Measurements from ENCODE around the gene CDC14B. TPM values are rescaled to one million over a fixed set of nuclear protein-coding genes. Genes with fewer than 3 reads are reported as not detected.

Gene CDC14B
- total RNA-seq, 1 experiment from 2014 or later: 11.4 TPM

- no peaks in the 10 kb centered on the region for H4K20me1 ChIP-seq (ENCODE audit: low read length)
- no peaks in the 10 kb centered on the region for H3K9me3 ChIP-seq (ENCODE audit: low read length)
- H3K36me3 ChIP-seq (ENCODE audit: low read depth, low read length): no peaks in the 10 kb centered on the region
- no peaks in the 10 kb centered on the region for H3F3A ChIP-seq (ENCODE audit: low read length, unreplicated experiment)
- H3K4me3 ChIP-seq (ENCODE audit: low read length): no peak overlapping the region
- POLR2A ChIA-PET (ENCODE audit: unreplicated experiment): no interaction called here
- no peak for DNase-seq
- H2AFZ ChIP-seq (ENCODE audit: low read length): no peak overlapping the region
- no peak for TF ChIP-seq EZH2 (IDR thresholded peaks at IDR 0.05; ENCODE audit: low read length, unreplicated experiment)
- TF ChIP-seq EZH2phosphoT487 (IDR thresholded peaks at IDR 0.05; ENCODE audit: borderline replicate concordance, low read length): no peak
- TF ChIP-seq CTCF (conservative IDR thresholded peaks at IDR 0.05; ENCODE audit: low read depth, low read length): no peak
- H3K27me3 ChIP-seq (ENCODE audit: low read length): no peaks in the 10 kb centered on the region
- no peak overlapping the region for H3K4me2 ChIP-seq (ENCODE audit: low read length)
- H3K9ac ChIP-seq (ENCODE audit: low read length): no peak overlapping the region
- no peak for ATAC-seq
- no peak overlapping the region for H3K27ac ChIP-seq (ENCODE audit: low read length)
- H3K9me2 ChIP-seq (replicated peaks; ENCODE audit: low read length): no peaks in the 10 kb centered on the region
- BruUV-seq (replicated peaks): no TSS peak
- CTCF ChIA-PET: no interaction called here
- intact Hi-C loops (cut with micrococcal nuclease): no loop called here
- H3K4me1 ChIP-seq (ENCODE audit: insufficient read depth, low read length): no peaks in the 10 kb centered on the region
- no peaks in the 10 kb centered on the region for H3K79me2 ChIP-seq (ENCODE audit: low read length)
Measured at GRCh38 chr9:96496368-96497116, 123.1 kb downstream of the CDC14B start.

- H3K79me2 ChIP-seq (ENCODE audit: low read length): no peaks in the 10 kb centered on the region
- H3K27ac ChIP-seq (ENCODE audit: low read length): no peak overlapping the region
- ATAC-seq (no peak), DNase-seq (no peak)
- no peaks in the 10 kb centered on the region for H3K9me2 ChIP-seq (replicated peaks; ENCODE audit: low read length)
- no peak overlapping the region for H3K4me2 ChIP-seq (ENCODE audit: low read length)
- no peak overlapping the region for H3K9ac ChIP-seq (ENCODE audit: low read length)
- intact Hi-C loops (cut with micrococcal nuclease): no loop called here
- no peak overlapping the region for H3K4me3 ChIP-seq (ENCODE audit: low read length)
- POLR2A ChIA-PET (ENCODE audit: unreplicated experiment): no interaction called here
- no peaks in the 10 kb centered on the region for H3K36me3 ChIP-seq (ENCODE audit: low read depth, low read length)
- no peaks in the 10 kb centered on the region for H3K4me1 ChIP-seq (ENCODE audit: insufficient read depth, low read length)
- no peaks in the 10 kb centered on the region for H3F3A ChIP-seq (ENCODE audit: low read length, unreplicated experiment)
- H4K20me1 ChIP-seq (ENCODE audit: low read length): no peaks in the 10 kb centered on the region
- H2AFZ ChIP-seq (ENCODE audit: low read length): no peak overlapping the region
- no peak for TF ChIP-seq CTCF (conservative IDR thresholded peaks at IDR 0.05; ENCODE audit: low read depth, low read length)
- TF ChIP-seq EZH2phosphoT487 (IDR thresholded peaks at IDR 0.05; ENCODE audit: borderline replicate concordance, low read length): no peak
- TF ChIP-seq EZH2 (IDR thresholded peaks at IDR 0.05; ENCODE audit: low read length, unreplicated experiment): no peak
- no TSS peak for BruUV-seq (replicated peaks)
- CTCF ChIA-PET: no interaction called here
- H3K27me3 ChIP-seq (ENCODE audit: low read length): no peaks in the 10 kb centered on the region
- no peaks in the 10 kb centered on the region for H3K9me3 ChIP-seq (ENCODE audit: low read length)
Measured at GRCh38 chr9:96495341-96495740, 124.3 kb downstream of the CDC14B start.

DNA sequence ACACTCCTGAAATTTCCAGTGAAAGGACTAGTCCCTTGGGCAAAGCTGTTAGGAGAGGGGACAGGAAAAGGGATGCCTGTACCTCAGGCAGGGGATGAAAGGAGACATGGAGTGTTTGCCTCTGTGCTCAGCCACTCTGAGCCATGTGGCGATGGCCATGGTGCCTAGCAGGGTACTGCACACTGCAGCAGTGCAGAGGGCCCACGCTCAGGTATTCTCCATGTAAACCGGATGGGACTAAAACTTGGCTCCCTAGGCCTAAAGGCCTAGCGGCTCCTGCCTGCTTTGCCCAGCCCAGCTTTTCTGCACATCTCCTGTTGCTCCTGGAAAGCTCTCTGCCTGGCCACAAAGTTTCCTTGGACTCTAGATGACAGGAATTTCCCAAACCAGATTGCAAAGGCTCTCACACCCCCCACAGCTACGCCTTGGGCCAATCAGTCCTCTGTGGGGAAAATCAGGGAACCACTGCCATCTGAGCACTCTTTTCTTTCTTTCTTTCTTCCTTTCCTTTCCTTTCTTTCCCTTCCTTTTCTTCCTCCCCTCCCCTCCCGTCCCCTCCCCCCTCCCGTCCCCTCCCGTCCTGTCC, 125.3 kb downstream of the CDC14B start:
- Histone ChIP-seq H2AFZ (ENCODE audit: low read length) (no peak overlapping the region), H3K9me2 (replicated peaks; ENCODE audit: low read length) (no peaks in the 10 kb centered on the region), H3K9ac (ENCODE audit: low read length) (no peak overlapping the region), H3K27ac (ENCODE audit: low read length) (no peak overlapping the region), H3K9me3 (ENCODE audit: low read length) (no peaks in the 10 kb centered on the region), H3K4me3 (ENCODE audit: low read length) (no peak overlapping the region), H3K27me3 (ENCODE audit: low read length) (no peaks in the 10 kb centered on the region), H3K79me2 (ENCODE audit: low read length) (no peaks in the 10 kb centered on the region), H3K4me1 (ENCODE audit: insufficient read depth, low read length) (no peaks in the 10 kb centered on the region), H3K4me2 (ENCODE audit: low read length) (no peak overlapping the region), H4K20me1 (ENCODE audit: low read length) (no peaks in the 10 kb centered on the region), H3K36me3 (ENCODE audit: low read depth, low read length) (no peaks in the 10 kb centered on the region), H3F3A (ENCODE audit: low read length, unreplicated experiment) (no peaks in the 10 kb centered on the region)
- intact Hi-C loops (cut with micrococcal nuclease): no loop called here
- ATAC-seq (no peak), DNase-seq (no peak)
- BruUV-seq (replicated peaks): no TSS peak
- ChIA-PET CTCF (no interaction called here), POLR2A (ENCODE audit: unreplicated experiment) (no interaction called here)
- TF ChIP-seq EZH2phosphoT487 (IDR thresholded peaks at IDR 0.05; ENCODE audit: borderline replicate concordance, low read length) (no peak), EZH2 (IDR thresholded peaks at IDR 0.05; ENCODE audit: low read length, unreplicated experiment) (no peak), CTCF (conservative IDR thresholded peaks at IDR 0.05; ENCODE audit: low read depth, low read length) (no peak)

Measured in PC-3 (cell line).